ENCODE measurements around the gene MED13. TPM values are rescaled to one million over a fixed set of nuclear protein-coding genes. Genes with fewer than 3 reads are reported as not detected.

MED13 gene
- 93.8 and 101 TPM in 2 replicates for polyA plus RNA-seq (2013)

- Histone ChIP-seq H3K4me3 (ENCODE audit: low read depth, low read length) (peak within 1 kb of the TSS; percentile 95), H3K23ac (ENCODE audit: low read length) (no peak within 1 kb of the TSS), H2AFZ (ENCODE audit: insufficient read depth, low read length, poor library complexity) (peak within 1 kb of the TSS; percentile 99), H2BK120ac (ENCODE audit: insufficient read depth, low read length, poor library complexity) (peak within 1 kb of the TSS; percentile 88), H3K79me1 (ENCODE audit: low read length) (peaks cover 11% of the 10 kb centered on the region), H2AK5ac (ENCODE audit: low read length) (peak within 1 kb of the TSS; percentile 64), H2BK12ac (ENCODE audit: low read length) (peak within 1 kb of the TSS; percentile 22), H3K27ac (ENCODE audit: low read depth, low read length) (peak within 1 kb of the TSS; percentile 96), H3K4me2 (ENCODE audit: low read length) (peak within 1 kb of the TSS; percentile 70), H4K91ac (ENCODE audit: low read depth, low read length) (peak within 1 kb of the TSS; percentile 92), H3K36me3 (ENCODE audit: control insufficient read depth in 1 of 2, insufficient read depth in 2 of 2, low read length in 2 of 2) (peaks cover 7% of the 10 kb centered on the region in 2 experiments), H3K9ac (ENCODE audit: low read length) (peak within 1 kb of the TSS; percentile 96), H2BK5ac (ENCODE audit: low read depth, low read length, poor library complexity) (peak within 1 kb of the TSS; percentile 99), H4K8ac (ENCODE audit: low read depth, low read length) (peak within 1 kb of the TSS; percentile 99), H3K79me2 (ENCODE audit: control insufficient read depth, insufficient read depth, low read length, poor library complexity) (peaks cover 20% of the 10 kb centered on the region), H3K4ac (ENCODE audit: low read depth, low read length) (peak within 1 kb of the TSS; percentile 96), H4K12ac (ENCODE audit: low read depth, low read length) (peak within 1 kb of the TSS; percentile 95), H3K14ac (ENCODE audit: low read length) (peak within 1 kb of the TSS; percentile 99), H3K9me3 (ENCODE audit: insufficient read depth, low read depth, low read length) (no peaks in the 10 kb centered on the region), H3K4me1 (ENCODE audit: control insufficient read depth in 1 of 2, insufficient read depth in 2 of 2, low read length in 2 of 2) (no peaks in the 10 kb centered on the region), H3K27me3 (ENCODE audit: insufficient read depth, low read length) (no peaks in the 10 kb centered on the region), H3K18ac (ENCODE audit: low read length) (peak within 1 kb of the TSS; percentile 99)
- no CpG with 5 or more reads among the region's 79 CpGs for WGBS (ENCODE audit: extremely low coverage, insufficient coverage, insufficient read length)
- peak; percentile 16 to 59 for DNase-seq
Measured at GRCh38 chr17:62064791-62065563, at the start of gene MED13. MED13 (minus strand) TSS chr17:62065278; CDS start chr17:62065205, 73 bp downstream.

GRCh38 chr17:62112229-62112628, 47.2 kb upstream of the MED13 start:
- WGBS (ENCODE audit: extremely low coverage, insufficient coverage, insufficient read length): no CpG with 5 or more reads among the region's 2 CpGs
- Histone ChIP-seq H3K27me3 (ENCODE audit: insufficient read depth, low read length) (no peaks in the 10 kb centered on the region), H3K79me1 (ENCODE audit: low read length) (no peaks in the 10 kb centered on the region), H4K12ac (ENCODE audit: low read depth, low read length) (no peak overlapping the region), H3K36me3 (ENCODE audit: control insufficient read depth in 1 of 2, insufficient read depth in 2 of 2, low read length in 2 of 2) (no peaks in the 10 kb centered on the region), H2BK120ac (ENCODE audit: insufficient read depth, low read length, poor library complexity) (no peak overlapping the region), H2AFZ (ENCODE audit: insufficient read depth, low read length, poor library complexity) (no peak overlapping the region), H3K27ac (ENCODE audit: low read depth, low read length) (no peak overlapping the region), H4K91ac (ENCODE audit: low read depth, low read length) (no peak overlapping the region), H3K9ac (ENCODE audit: low read length) (no peak overlapping the region), H2BK12ac (ENCODE audit: low read length) (no peak overlapping the region), H3K79me2 (ENCODE audit: control insufficient read depth, insufficient read depth, low read length, poor library complexity) (no peaks in the 10 kb centered on the region), H3K4me1 (ENCODE audit: control insufficient read depth in 1 of 2, insufficient read depth in 2 of 2, low read length in 2 of 2) (no peaks in the 10 kb centered on the region), H3K23ac (ENCODE audit: low read length) (no peak overlapping the region), H2AK5ac (ENCODE audit: low read length) (no peak overlapping the region), H2BK5ac (ENCODE audit: low read depth, low read length, poor library complexity) (no peak overlapping the region), H3K14ac (ENCODE audit: low read length) (no peak overlapping the region), H3K4ac (ENCODE audit: low read depth, low read length) (no peak overlapping the region), H4K8ac (ENCODE audit: low read depth, low read length) (no peak overlapping the region), H3K9me3 (ENCODE audit: insufficient read depth, low read depth, low read length) (no peaks in the 10 kb centered on the region), H3K4me2 (ENCODE audit: low read length) (no peak overlapping the region), H3K18ac (ENCODE audit: low read length) (no peak overlapping the region), H3K4me3 (ENCODE audit: low read depth, low read length) (no peak overlapping the region)
- DNase-seq: no peak

- no peaks in the 10 kb centered on the region for H3K27me3 ChIP-seq (ENCODE audit: insufficient read depth, low read length)
- no peak overlapping the region for H2AK5ac ChIP-seq (ENCODE audit: low read length)
- no peak overlapping the region for H4K91ac ChIP-seq (ENCODE audit: low read depth, low read length)
- H3K4ac ChIP-seq (ENCODE audit: low read depth, low read length): no peak overlapping the region
- no peak overlapping the region for H2AFZ ChIP-seq (ENCODE audit: insufficient read depth, low read length, poor library complexity)
- H3K18ac ChIP-seq (ENCODE audit: low read length): no peak overlapping the region
- H3K4me2 ChIP-seq (ENCODE audit: low read length): no peak overlapping the region
- no peaks in the 10 kb centered on the region for H3K9me3 ChIP-seq (ENCODE audit: insufficient read depth, low read depth, low read length)
- no peaks in the 10 kb centered on the region for H3K36me3 ChIP-seq (ENCODE audit: control insufficient read depth in 1 of 2, insufficient read depth in 2 of 2, low read length in 2 of 2)
- no peak overlapping the region for H4K8ac ChIP-seq (ENCODE audit: low read depth, low read length)
- H3K4me3 ChIP-seq (ENCODE audit: low read depth, low read length): no peak overlapping the region
- H3K14ac ChIP-seq (ENCODE audit: low read length): no peak overlapping the region
- H2BK5ac ChIP-seq (ENCODE audit: low read depth, low read length, poor library complexity): no peak overlapping the region
- H3K79me1 ChIP-seq (ENCODE audit: low read length): no peaks in the 10 kb centered on the region
- no peaks in the 10 kb centered on the region for H3K4me1 ChIP-seq (ENCODE audit: control insufficient read depth in 1 of 2, insufficient read depth in 2 of 2, low read length in 2 of 2)
- no peaks in the 10 kb centered on the region for H3K79me2 ChIP-seq (ENCODE audit: control insufficient read depth, insufficient read depth, low read length, poor library complexity)
- no peak overlapping the region for H2BK120ac ChIP-seq (ENCODE audit: insufficient read depth, low read length, poor library complexity)
- H4K12ac ChIP-seq (ENCODE audit: low read depth, low read length): no peak overlapping the region
- H3K27ac ChIP-seq (ENCODE audit: low read depth, low read length): no peak overlapping the region
- WGBS (ENCODE audit: extremely low coverage, insufficient coverage, insufficient read length): no CpG with 5 or more reads among the region's 7 CpGs
- H3K23ac ChIP-seq (ENCODE audit: low read length): no peak overlapping the region
- H2BK12ac ChIP-seq (ENCODE audit: low read length): no peak overlapping the region
- no peak overlapping the region for H3K9ac ChIP-seq (ENCODE audit: low read length)
- no peak for DNase-seq
Measured at GRCh38 chr17:62111562-62112171, 46.6 kb upstream of the MED13 start.

GRCh38 chr17:62110923-62111484, 45.9 kb upstream of the MED13 start:
- H2AFZ ChIP-seq (ENCODE audit: insufficient read depth, low read length, poor library complexity): no peak overlapping the region
- no peak overlapping the region for H3K4me2 ChIP-seq (ENCODE audit: low read length)
- no CpG with 5 or more reads among the region's 3 CpGs for WGBS (ENCODE audit: extremely low coverage, insufficient coverage, insufficient read length)

More at GRCh38 chr17:62110923-62111484, 45.9 kb upstream of the MED13 start:
- Histone ChIP-seq H3K4ac (ENCODE audit: low read depth, low read length) (no peak overlapping the region), H3K79me1 (ENCODE audit: low read length) (no peaks in the 10 kb centered on the region), H2BK120ac (ENCODE audit: insufficient read depth, low read length, poor library complexity) (no peak overlapping the region), H4K8ac (ENCODE audit: low read depth, low read length) (no peak overlapping the region), H3K18ac (ENCODE audit: low read length) (no peak overlapping the region), H2BK12ac (ENCODE audit: low read length) (no peak overlapping the region), H2BK5ac (ENCODE audit: low read depth, low read length, poor library complexity) (no peak overlapping the region), H3K14ac (ENCODE audit: low read length) (no peak overlapping the region), H4K12ac (ENCODE audit: low read depth, low read length) (no peak overlapping the region), H3K4me1 (ENCODE audit: control insufficient read depth in 1 of 2, insufficient read depth in 2 of 2, low read length in 2 of 2) (peaks cover 0 to 1% of the 10 kb centered on the region in 2 experiments), H3K36me3 (ENCODE audit: control insufficient read depth in 1 of 2, insufficient read depth in 2 of 2, low read length in 2 of 2) (no peaks in the 10 kb centered on the region), H3K27me3 (ENCODE audit: insufficient read depth, low read length) (no peaks in the 10 kb centered on the region), H3K23ac (ENCODE audit: low read length) (no peak overlapping the region), H3K9me3 (ENCODE audit: insufficient read depth, low read depth, low read length) (no peaks in the 10 kb centered on the region), H3K9ac (ENCODE audit: low read length) (no peak overlapping the region), H3K79me2 (ENCODE audit: control insufficient read depth, insufficient read depth, low read length, poor library complexity) (no peaks in the 10 kb centered on the region), H4K91ac (ENCODE audit: low read depth, low read length) (no peak overlapping the region), H3K27ac (ENCODE audit: low read depth, low read length) (no peak overlapping the region), H3K4me3 (ENCODE audit: low read depth, low read length) (no peak overlapping the region), H2AK5ac (ENCODE audit: low read length) (no peak overlapping the region)
- no peak for DNase-seq
